ENCODE data around the gene GBX1. TPM values are rescaled to one million over a fixed set of nuclear protein-coding genes. Genes with fewer than 3 reads are reported as not detected.

The GBX1 gene
- polyA plus RNA-seq, 2 of the 4 experiments (the other 2 are of a cell fraction) = not detected

DNA sequence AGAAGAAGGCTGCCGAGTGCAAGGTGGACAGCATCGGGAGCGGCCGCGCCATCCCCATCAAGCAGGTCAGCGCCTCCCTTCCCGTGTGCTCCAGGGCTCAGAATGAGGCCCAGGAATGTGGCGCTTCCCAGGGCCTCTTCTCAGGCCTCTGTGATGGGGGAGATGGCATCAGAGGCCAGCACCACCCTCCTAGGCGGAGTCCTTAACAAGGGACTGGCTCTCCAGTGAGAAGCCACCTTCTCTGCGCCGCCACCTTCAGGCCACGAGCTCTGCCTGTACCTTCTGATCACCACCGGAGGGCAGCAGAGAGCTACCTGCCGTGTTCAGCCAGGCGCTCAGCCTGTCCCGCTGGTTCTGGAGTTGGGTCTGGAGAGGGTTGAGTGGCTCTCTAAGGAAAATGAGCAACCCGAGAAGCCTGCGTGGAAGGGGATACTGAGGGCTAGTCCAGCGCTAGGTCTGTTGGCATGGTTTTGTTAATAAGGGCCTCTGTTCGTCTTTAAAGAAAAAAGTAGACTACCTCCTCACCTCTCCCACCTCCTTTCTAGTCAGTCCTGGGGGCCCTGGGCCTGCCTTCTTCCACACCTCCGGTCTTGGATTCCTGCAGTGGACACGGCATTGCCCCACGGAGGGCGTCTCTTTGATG lies 43.6 kb downstream of the GBX1 start (continued):
- TF ChIP-seq, protein P1, sequence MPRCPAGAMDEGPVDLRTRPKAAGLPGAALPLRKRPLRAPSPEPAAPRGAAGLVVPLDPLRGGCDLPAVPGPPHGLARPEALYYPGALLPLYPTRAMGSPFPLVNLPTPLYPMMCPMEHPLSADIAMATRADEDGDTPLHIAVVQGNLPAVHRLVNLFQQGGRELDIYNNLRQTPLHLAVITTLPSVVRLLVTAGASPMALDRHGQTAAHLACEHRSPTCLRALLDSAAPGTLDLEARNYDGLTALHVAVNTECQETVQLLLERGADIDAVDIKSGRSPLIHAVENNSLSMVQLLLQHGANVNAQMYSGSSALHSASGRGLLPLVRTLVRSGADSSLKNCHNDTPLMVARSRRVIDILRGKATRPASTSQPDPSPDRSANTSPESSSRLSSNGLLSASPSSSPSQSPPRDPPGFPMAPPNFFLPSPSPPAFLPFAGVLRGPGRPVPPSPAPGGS (IDR thresholded peaks at IDR 0.05) = no peak
- no peak for TF ChIP-seq ZC3H11A (IDR thresholded peaks at IDR 0.05)
- no peak; the same call in 1 of the 2 replicates for TF ChIP-seq MYC (IDR thresholded peaks at IDR 0.05; ENCODE audit: borderline replicate concordance, low read length)
- TF ChIP-seq HEYL (CRISPR knock-in tag; IDR thresholded peaks at IDR 0.05) = no peak
- TF ChIP-seq HOXB13 (CRISPR knock-in tag; IDR thresholded peaks at IDR 0.05; ENCODE audit: low read depth) = no peak

DNA sequence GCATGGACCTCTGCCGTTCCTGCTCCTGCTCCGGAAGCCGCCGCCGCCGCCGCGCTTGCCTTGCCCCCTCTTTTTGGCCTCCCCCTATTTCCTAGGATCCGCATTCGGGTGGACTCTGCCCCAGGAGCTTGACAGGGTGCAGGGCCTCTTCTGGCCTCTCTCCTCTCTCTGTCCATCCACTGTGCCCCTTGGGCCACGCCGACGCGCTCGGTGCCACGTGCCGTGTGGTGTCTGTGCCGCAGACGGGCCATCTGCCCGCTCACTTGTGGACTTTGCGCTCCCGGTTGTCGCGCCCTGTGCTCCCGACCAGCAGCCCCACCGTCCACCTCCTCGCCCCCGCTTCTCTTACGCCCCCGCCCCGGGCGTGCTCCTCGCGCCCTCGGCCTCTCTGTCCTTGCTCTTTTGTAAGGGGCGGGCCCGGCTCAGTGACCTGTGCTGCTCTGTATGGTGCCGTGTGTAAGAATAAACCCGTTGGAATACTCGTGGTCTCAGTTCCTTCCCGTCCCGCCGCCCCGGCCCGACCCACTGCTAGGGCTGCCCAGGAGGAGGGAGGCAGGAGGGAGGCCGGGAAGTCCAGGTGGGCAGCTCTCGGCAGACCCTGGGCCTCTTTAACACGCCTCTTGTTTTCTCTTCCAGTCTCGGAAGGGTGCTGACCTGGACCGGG lies 44.2 kb downstream of the GBX1 start:
- DNase-seq (ENCODE audit: low read depth in 1 of 2, low spot score in 1 of 2) (no peak), FAIRE-seq (no peak), ATAC-seq (peak; percentile 6 to 11; a peak in 5 of 6 replicates)
- Histone ChIP-seq H3K9me3 (no peaks in the 10 kb centered on the region), H3K4me2 (no peak overlapping the region), H3K27ac (no peak overlapping the region), H3K4me1 (no peaks in the 10 kb centered on the region), H3K4me3 (no peak overlapping the region)
- ChIA-PET POLR2A (interaction anchor here (1.0 kb wide), 1 partner anchor 109 kb away, joined by 3 read pairs; the partner anchor contains the start of gene CHPF2), CTCF (interaction anchor here (0.6 to 5.0 kb wide), 51 partner anchors 8 to 181 kb away, joined by 3 to 63 read pairs (median 5); partner anchors contain the start of genes ABCB8, CHPF2, GBX1 and TMUB1)
- TF ChIP-seq, protein P2, sequence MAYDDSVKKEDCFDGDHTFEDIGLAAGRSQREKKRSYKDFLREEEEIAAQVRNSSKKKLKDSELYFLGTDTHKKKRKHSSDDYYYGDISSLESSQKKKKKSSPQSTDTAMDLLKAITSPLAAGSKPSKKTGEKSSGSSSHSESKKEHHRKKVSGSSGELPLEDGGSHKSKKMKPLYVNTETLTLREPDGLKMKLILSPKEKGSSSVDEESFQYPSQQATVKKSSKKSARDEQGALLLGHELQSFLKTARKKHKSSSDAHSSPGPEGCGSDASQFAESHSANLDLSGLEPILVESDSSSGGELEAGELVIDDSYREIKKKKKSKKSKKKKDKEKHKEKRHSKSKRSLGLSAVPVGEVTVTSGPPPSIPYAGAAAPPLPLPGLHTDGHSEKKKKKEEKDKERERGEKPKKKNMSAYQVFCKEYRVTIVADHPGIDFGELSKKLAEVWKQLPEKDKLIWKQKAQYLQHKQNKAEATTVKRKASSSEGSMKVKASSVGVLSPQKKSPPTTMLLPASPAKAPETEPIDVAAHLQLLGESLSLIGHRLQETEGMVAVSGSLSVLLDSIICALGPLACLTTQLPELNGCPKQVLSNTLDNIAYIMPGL (CRISPR knock-in tag; IDR thresholded peaks at IDR 0.05; ENCODE audit: borderline replicate concordance) = no peak
- TF ChIP-seq MYC (IDR thresholded peaks at IDR 0.05; ENCODE audit: borderline replicate concordance, low read length) (no peak), MAFK (IDR thresholded peaks at IDR 0.05; ENCODE audit: partially characterized antibody) (no peak), HDAC2 (IDR thresholded peaks at IDR 0.05) (no peak), JUNB (IDR thresholded peaks at IDR 0.05) (no peak), CBX2 (IDR thresholded peaks at IDR 0.05; ENCODE audit: borderline replicate concordance, low read depth) (no peak), CBX8 (IDR thresholded peaks at IDR 0.05) (no peak), RCOR1 (IDR thresholded peaks at IDR 0.05; ENCODE audit: low read depth, low read length) (no peak), NFE2L2 (conservative IDR thresholded peaks at IDR 0.05; ENCODE audit: low read length) (no peak), ATOH8 (CRISPR knock-in tag; IDR thresholded peaks at IDR 0.05; ENCODE audit: low read depth) (no peak), SREBF2 (IDR thresholded peaks at IDR 0.05) (no peak), BHLHE40 (IDR thresholded peaks at IDR 0.05; ENCODE audit: low read depth, low read length) (no peak)
- WGBS (ENCODE audit: missing lambda C conversion rate) = 94% methylated on average over 50 of the region's 50 CpGs

DNA sequence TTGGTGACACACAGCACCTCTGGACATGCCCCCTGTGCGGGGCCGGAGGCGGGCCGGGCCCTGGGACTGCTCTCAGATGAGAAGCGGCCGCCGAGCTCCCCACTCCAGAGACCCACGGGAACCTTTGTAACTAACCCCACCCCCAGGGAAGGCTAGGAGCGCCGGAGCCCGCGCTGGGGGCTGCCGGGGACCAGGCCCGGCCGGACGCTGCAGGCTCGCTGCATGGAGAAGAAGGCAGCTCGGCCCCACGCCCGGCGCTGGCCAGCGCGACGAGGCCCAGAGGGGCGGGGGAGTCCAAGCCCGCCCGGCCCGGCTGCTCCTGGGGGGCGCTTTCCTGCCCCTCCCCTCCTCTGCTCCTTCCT lies 44.7 kb downstream of the GBX1 start:
- CTCF ChIA-PET = interaction anchor here (0.7 to 3.4 kb wide), 10 partner anchors 12 to 179 kb away, joined by 3 to 50 read pairs (median 8); no protein-coding TSS in a partner anchor
- FAIRE-seq = no peak
- POLR2A ChIA-PET = no interaction called here
- no peak for TF ChIP-seq CHD2 (IDR thresholded peaks at IDR 0.05; ENCODE audit: low read length, partially characterized antibody)
- TF ChIP-seq POLR2A (IDR thresholded peaks at IDR 0.05; ENCODE audit: low read length) = no peak
- no peak for TF ChIP-seq RNF2 (IDR thresholded peaks at IDR 0.05; ENCODE audit: borderline replicate concordance, low read depth)
- no peak for TF ChIP-seq NPAS2 (CRISPR knock-in tag; IDR thresholded peaks at IDR 0.05; ENCODE audit: borderline replicate concordance)
- no peak for TF ChIP-seq TP53 (CRISPR knock-in tag; IDR thresholded peaks at IDR 0.05)
- TF ChIP-seq FOSB (CRISPR knock-in tag; IDR thresholded peaks at IDR 0.05) = no peak
- Histone ChIP-seq H3K4me3 (no peak overlapping the region), H3K4me1 (no peaks in the 10 kb centered on the region), H3K27ac (no peak overlapping the region), H3K9me3 (no peaks in the 10 kb centered on the region), H3K4me2 (no peak overlapping the region)
- DNase-seq (ENCODE audit: low read depth in 1 of 2, low spot score in 1 of 2) = no peak
- no peak for ATAC-seq
- 96% methylated on average over 16 of the region's 29 CpGs for WGBS (ENCODE audit: missing lambda C conversion rate)
